Measurements from ENCODE around the gene PTPRD. TPM values are rescaled to one million over a fixed set of nuclear protein-coding genes. Genes with fewer than 3 reads are reported as not detected.

The PTPRD gene
- total and polyA plus RNA-seq, 9 of the 15 experiments (the other 6 are each of a cell fraction or from before 2014, with no cell fraction given) = 0.11 TPM; not detected in 8

DNA sequence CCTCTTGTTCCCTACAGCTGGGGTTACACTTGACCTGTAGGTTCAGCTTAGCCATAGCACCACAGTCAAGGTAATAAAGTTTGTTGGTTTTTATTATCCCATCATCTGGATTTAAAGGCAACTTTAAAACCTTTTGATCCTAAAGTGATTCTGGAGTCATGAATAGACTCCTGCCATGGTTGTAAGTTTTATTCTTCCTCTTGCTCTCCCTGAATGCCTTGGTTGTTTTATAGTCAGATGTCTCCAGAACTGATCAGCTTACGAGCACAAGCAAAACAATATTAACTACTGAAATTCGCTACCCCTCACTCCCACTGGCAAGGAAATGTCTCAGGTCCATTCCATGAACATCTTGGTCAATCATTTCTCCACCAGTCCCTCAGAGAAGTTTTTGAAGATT lies 1328.6 kb downstream of the PTPRD start (continued):
- no peak for TF ChIP-seq ELF4 (CRISPR knock-in tag; IDR thresholded peaks at IDR 0.05)
- TF ChIP-seq, protein P1, sequence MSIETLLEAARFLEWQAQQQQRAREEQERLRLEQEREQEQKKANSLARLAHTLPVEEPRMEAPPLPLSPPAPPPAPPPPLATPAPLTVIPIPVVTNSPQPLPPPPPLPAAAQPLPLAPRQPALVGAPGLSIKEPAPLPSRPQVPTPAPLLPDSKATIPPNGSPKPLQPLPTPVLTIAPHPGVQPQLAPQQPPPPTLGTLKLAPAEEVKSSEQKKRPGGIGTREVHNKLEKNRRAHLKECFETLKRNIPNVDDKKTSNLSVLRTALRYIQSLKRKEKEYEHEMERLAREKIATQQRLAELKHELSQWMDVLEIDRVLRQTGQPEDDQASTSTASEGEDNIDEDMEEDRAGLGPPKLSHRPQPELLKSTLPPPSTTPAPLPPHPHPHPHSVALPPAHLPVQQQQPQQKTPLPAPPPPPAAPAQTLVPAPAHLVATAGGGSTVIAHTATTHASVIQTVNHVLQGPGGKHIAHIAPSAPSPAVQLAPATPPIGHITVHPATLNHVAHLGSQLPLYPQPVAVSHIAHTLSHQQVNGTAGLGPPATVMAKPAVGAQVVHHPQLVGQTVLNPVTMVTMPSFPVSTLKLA (conservative IDR thresholded peaks at IDR 0.05) = no peak

DNA sequence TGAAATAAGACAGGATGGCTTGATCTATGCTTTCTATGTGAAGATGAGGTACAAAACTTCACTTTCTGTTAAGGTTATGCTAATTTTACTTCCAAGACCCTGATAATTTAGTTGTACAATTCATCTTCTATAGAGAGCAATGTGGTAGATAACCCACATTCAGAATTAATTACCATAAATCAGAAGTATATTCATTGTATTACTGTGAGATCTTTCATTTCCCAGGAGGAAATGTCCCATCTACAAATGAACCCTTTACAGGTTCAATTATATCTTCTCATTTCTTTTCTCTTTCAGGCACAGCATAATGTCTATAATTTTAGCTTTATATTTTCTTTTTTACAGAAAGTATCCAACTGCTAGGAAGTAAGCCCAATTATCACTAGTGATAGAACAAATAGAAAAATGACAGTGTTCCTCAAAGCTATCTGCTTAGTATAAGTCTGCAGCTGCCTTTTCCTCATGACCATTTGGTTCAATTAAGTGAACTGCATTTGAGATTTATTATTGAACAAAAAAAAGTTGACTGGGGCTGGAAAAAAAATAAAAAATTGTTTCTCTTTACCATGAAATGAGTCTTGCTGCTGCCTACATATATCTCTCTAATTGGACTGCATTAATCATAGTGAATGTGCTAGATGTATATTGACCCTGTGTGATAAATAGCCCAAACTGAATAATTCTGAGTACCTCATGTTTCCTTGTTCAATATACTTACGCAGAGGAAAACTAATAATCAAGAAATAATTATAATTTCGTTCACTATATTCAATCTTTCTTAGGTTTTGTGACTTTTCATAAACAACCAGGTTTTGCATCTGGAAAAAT lies 1329.4 kb downstream of the PTPRD start:
- no peaks in the 10 kb centered on the region for H3K9me3 ChIP-seq (replicated peaks; ENCODE audit: control insufficient read depth, insufficient read depth, low read depth, low read length)
- intact Hi-C loops (cut with micrococcal nuclease) = no loop called here
- ChIA-PET POLR2A (no interaction called here), CTCF (ENCODE audit: low intra/inter-chr PET ratio) (no interaction called here)
- 5% methylated on average over 2 of the region's 2 CpGs for WGBS (ENCODE audit: insufficient coverage, low coverage, missing lambda C conversion rate)
- no peak for TF ChIP-seq DMBX1 (CRISPR knock-in tag; IDR thresholded peaks at IDR 0.05; ENCODE audit: borderline replicate concordance)
- no peaks in the 10 kb centered on the region for H3K27me3 ChIP-seq (ENCODE audit: control insufficient read depth in 2 of 2, insufficient read depth in 2 of 2, low read length in 2 of 2)
- H3K4me2 ChIP-seq (ENCODE audit: insufficient read depth, low read length) = no peak overlapping the region
- H3K36me3 ChIP-seq (ENCODE audit: control insufficient read depth, insufficient read depth, low read length) = no peaks in the 10 kb centered on the region
- ATAC-seq = no peak
- H3K4me1 ChIP-seq (replicated peaks in 1 of 2; ENCODE audit: control insufficient read depth in 2 of 2, insufficient read depth in 2 of 2, low read length in 2 of 2) = no peaks in the 10 kb centered on the region
- BruUV-seq (replicated peaks) = no TSS peak
- no peaks in the 10 kb centered on the region for H3K9me1 ChIP-seq (ENCODE audit: control insufficient read depth, insufficient read depth, low read length)
- H3K79me2 ChIP-seq (ENCODE audit: control insufficient read depth, insufficient read depth, low read length) = no peaks in the 10 kb centered on the region
- in situ Hi-C loops (cut with MboI) = no loop called here
- no peak for FAIRE-seq
- H3K27ac ChIP-seq (ENCODE audit: extremely low read depth, low read depth, low read length) = no peak overlapping the region
- no peak overlapping the region for H3K4me3 ChIP-seq
- no peak for DNase-seq (ENCODE audit: extremely low read depth in 1 of 4, low spot score in 3 of 4)
- no peaks in the 10 kb centered on the region for H4K20me1 ChIP-seq (replicated peaks; ENCODE audit: control insufficient read depth, insufficient read depth, low read length)
- no peak overlapping the region for H3K9ac ChIP-seq (ENCODE audit: insufficient read depth in 1 of 2, low read depth in 2 of 2, low read length in 2 of 2)
- no peak overlapping the region for H2AFZ ChIP-seq (ENCODE audit: low read depth, low read length)
